PC-9 (cell line): ENCODE data around the gene SPRED3.

ENCODE experiments used
- CTCF ChIP-seq: fragments of 200-600 bp; sonication (generic); conservative IDR thresholded peaks from 2 replicates; pipeline ENCODE4 v1.6.1; 2017; ENCODE audit warnings: mixed run types, antibody characterized with exemption, mild to moderate bottlenecking, moderate library complexity
- EZH2 ChIP-seq: fragments of 200-600 bp; sonication (generic); IDR thresholded peaks from 2 replicates; pipeline ENCODE4 v1.8.0; 2017; ENCODE audit warnings: antibody characterized with exemption, low read depth

- no peak for TF ChIP-seq CTCF
- no peak for TF ChIP-seq EZH2
Observed at GRCh38 chr19:38371081-38371480, 17.4 kb upstream of the SPRED3 start.
